SK-N-MC (cell line): ENCODE data around the gene SELENOT.
A peak's percentile ranks its signal among the peaks of the same experiment; 100 is the strongest.
"Not testable (repeated sequence)": the region's sequence is repeated elsewhere in the genome, so short reads cannot be mapped to it uniquely, and the experiment has no call there.

Experiments used
- DNase-seq: peaks from one replicate; pipeline ENCODE4 v3.0.0-alpha.2; 2011; ENCODE audit warnings: low read depth, low spot score
- H3K27ac ChIP-seq: fragments of 200-600 bp; sonication (generic); 2 replicates; pipeline ENCODE4 v1.5.1; 2016; ENCODE audit warnings: mixed run types
- H3K36me3 ChIP-seq: fragments of 200-600 bp; sonication (generic); 2 replicates; pipeline ENCODE4 v1.6.1; 2017; ENCODE audit warnings: antibody characterized with exemption, low read length, mixed read lengths; ENCODE audit not compliant: insufficient read depth
- H3K4me3 ChIP-seq: fragments of 200-600 bp; sonication (generic); 2 replicates; pipeline ENCODE4 v1.5.1; 2016
- H3K9ac ChIP-seq: fragments of 200-600 bp; sonication (generic); 2 replicates; pipeline ENCODE4 v1.8.0; 2017; ENCODE audit warnings: mixed run types, mixed read lengths; ENCODE audit not compliant: insufficient read length
- H3K9me3 ChIP-seq: fragments of 200-600 bp; sonication (generic); 2 replicates; pipeline ENCODE4 v1.6.1; 2017; ENCODE audit warnings: low read depth, mild to moderate bottlenecking, antibody characterized with exemption, low read length, moderate library complexity, mixed read lengths
- EZH2 ChIP-seq: fragments of 200-600 bp; sonication (generic); IDR thresholded peaks from one replicate; pipeline ENCODE4 v1.6.1; 2017; ENCODE audit warnings: antibody characterized with exemption
- FOXP2 ChIP-seq: optimal IDR thresholded peaks from 2 replicates; pipeline ENCODE3; 2011; ENCODE audit warnings: mild to moderate bottlenecking, moderate library complexity; ENCODE audit not compliant: insufficient read depth; ENCODE audit errors: extremely low read length, control extremely low read depth
- POLR2AphosphoS5 ChIP-seq: IDR thresholded peaks from 2 replicates; pipeline ENCODE4 v1.6.1; 2012; ENCODE audit warnings: mild to moderate bottlenecking, low read depth, low read length, borderline replicate concordance

SELENOT gene

DNA sequence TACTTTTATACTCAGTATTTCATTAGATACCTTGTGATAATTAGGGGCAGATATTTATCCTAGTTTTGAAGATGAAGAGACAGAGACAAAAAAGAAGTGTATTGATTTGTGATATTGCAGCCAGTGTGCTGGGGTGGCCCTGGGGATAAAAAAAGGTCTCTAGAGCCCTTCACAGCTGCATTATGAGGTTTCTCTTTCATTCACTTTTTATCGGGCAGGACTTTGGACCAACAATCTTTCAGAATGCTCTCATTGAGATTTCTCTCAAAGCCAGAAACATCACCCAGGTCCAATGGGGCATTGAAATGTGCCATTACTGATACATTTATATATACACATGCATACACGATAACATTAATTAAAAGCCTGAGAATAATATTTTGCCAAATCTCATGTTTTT is 20.5 kb upstream of the SELENOT start:
- no peak overlapping the region for H3K4me3 ChIP-seq
- H3K36me3 ChIP-seq: peaks cover 75% of the 10 kb centered on the region
- no peaks in the 10 kb centered on the region for H3K9me3 ChIP-seq
- DNase-seq: no peak
- H3K9ac ChIP-seq: no peak overlapping the region
- H3K27ac ChIP-seq: no peak overlapping the region
- no peak for TF ChIP-seq EZH2
- no peak for TF ChIP-seq POLR2AphosphoS5
- TF ChIP-seq FOXP2: no peak

DNA sequence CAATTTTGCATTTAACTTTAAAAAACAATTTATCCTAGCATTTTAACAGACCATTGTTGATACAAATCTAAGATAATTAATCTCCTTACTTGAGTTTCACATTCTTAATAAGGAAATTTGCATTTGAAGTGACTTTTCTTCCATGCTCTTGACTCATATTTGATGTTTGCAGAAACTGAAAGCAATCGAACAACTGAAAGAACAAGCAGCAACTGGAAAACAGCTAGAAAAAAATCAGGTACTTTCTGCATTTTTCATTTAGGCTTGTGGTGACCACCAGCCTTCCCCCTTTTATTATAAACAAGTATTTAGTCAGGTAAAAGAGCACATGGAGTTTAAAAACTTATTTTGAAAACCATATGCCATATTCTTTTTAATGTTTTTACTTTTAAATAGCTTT is 20.1 kb upstream of the SELENOT start:
- TF ChIP-seq POLR2AphosphoS5 (no peak), EZH2 (no peak), FOXP2 (no peak)
- no peak overlapping the region for H3K27ac ChIP-seq
- peaks cover 72% of the 10 kb centered on the region for H3K36me3 ChIP-seq
- DNase-seq: no peak
- no peaks in the 10 kb centered on the region for H3K9me3 ChIP-seq
- no peak overlapping the region for H3K9ac ChIP-seq
- H3K4me3 ChIP-seq: no peak overlapping the region

DNA sequence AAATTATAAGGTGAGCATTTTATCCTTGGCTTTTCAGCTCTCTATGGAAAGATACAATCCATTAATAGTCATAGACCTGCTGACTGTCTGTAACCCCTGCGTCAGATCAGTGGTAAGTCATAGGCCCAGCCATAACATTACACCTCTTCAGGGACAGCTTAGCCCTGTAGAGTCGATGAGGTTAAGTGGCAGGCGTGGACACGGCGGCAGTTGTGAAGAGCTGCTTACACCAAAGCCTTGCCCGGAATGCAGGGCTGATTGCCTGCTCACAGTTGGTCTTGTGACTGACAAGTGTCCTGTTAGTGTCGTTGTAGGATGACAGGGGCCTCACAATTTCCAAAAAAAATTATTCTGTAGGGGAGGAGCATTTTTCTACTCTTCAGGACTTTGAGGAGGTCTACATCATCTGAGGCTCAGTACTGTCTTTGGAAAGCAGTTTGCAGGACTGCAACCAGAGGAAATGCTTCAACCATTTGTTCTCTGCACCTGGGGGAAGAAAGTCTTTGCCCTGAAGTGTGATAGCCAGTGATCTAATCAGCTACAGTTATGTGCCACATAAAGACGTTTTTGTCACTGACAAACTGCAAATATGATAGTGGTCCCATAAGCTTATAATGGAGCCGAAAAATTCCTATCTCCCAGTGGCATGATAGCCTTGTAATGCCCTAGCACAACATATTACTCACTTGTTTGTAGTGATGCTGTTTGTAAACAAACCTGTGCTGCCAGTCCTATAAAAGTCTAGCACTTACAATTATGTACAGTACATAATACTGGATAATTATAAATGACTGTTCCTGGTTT is 14.9 kb upstream of the SELENOT start:
- TF ChIP-seq EZH2: no peak
- TF ChIP-seq FOXP2: no peak
- TF ChIP-seq POLR2AphosphoS5: no peak
- Histone ChIP-seq H3K27ac (no peak overlapping the region), H3K36me3 (peaks cover 36% of the 10 kb centered on the region), H3K4me3 (no peak overlapping the region), H3K9me3 (no peaks in the 10 kb centered on the region), H3K9ac (no peak overlapping the region)
- no peak for DNase-seq

DNA sequence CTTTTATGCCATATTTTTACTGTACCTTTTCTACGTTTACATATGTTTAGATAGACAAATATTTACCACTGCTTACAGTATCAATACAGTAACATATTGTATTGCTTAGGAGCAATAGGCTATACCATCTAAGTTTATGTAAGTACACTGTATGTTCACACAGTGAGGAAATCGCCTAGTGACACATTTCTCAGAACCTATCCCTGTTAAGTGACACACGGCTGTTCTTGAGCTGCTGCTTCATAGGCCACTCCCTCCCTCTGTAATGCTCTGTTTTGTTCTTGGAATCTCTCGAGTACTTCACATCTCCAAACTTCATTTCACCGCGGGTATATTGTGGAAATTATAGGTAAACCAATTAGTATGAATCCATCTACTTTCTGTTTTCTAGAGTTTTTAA is 13.4 kb upstream of the SELENOT start:
- Histone ChIP-seq H3K36me3 (peaks cover 20% of the 10 kb centered on the region), H3K9ac (no peak overlapping the region), H3K4me3 (no peak overlapping the region), H3K27ac (no peak overlapping the region), H3K9me3 (no peaks in the 10 kb centered on the region)
- TF ChIP-seq POLR2AphosphoS5 (no peak), EZH2 (no peak), FOXP2 (no peak)
- no peak for DNase-seq

DNA sequence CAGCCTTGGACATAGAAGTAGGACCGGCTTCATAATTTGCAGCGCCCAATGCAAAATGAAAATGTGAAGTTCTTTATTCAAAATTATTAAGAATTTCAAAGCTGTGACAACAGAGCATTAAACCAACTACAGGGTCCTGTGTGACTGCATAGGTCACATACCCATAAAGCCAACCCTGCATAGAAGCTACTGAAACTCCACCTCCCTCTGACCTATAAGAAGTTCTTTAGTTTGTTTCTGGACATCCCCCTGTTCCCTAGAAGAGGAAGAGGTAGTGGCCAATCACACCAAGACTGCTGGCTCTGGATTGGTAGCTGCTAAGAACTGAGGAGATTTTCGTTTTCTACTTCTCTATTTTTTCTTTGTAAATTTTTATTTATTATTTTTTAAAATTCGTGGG is 9.0 kb upstream of the SELENOT start:
- Histone ChIP-seq H3K4me3 (no peak overlapping the region), H3K27ac (no peak overlapping the region), H3K9ac (no peak overlapping the region), H3K36me3 (no peaks in the 10 kb centered on the region), H3K9me3 (no peaks in the 10 kb centered on the region)
- no peak for DNase-seq
- TF ChIP-seq FOXP2 (no peak), POLR2AphosphoS5 (no peak)

DNA sequence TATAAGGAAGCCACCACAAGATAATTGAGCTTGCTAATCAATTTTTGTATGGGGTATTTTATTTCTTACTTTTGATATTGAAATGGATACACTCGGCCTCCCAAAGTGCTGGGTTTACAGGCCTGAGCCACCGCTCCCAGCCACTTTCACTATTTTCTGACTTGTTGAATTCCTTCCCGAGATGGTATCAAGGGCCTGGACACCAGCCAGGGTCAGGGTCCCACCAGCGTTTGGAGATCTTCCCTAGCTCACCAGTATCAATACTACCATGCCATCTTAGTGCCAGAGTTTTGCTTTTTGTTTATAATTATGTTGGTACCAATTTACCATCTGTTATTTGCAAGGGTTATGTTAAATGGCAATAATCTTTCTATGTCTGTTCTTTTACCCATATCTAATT is 5.5 kb upstream of the SELENOT start:
- Histone ChIP-seq H3K9me3 (no peaks in the 10 kb centered on the region), H3K36me3 (no peaks in the 10 kb centered on the region), H3K27ac (no peak overlapping the region), H3K4me3 (no peak overlapping the region), H3K9ac (no peak overlapping the region)
- DNase-seq: no peak
- TF ChIP-seq FOXP2 (no peak), EZH2 (no peak), POLR2AphosphoS5 (no peak)

DNA sequence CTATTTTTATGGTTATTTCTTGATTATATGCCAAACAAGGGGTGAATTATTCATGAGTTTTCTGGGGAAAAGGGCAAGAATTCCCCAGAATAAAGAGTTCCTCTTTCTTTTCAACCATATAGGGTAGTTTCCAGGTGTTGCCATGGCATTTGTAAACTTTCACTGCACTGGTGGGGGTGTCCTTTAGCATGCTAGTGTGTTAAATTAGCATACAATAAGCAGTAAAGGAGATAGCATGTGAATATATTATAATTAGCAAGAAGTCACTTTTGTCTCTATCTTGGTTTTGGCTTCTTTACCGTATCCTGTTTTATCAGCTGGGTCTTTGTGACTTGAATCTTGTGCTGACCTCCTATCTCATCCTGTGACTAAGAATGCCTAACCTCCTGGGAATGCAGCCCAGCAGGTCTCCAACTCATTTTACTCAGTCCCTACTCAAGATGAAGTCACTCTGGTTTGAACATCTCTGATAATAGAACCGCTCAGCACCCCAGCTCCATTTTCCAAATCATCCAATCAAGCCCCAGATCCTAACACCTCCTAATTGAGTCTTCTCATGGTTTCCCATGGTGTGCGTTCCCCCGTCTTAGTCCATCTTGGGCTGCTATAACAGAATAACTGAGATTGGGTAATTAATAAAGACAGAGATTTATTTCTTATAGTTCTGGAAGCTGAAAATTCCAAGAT is 3.4 kb upstream of the SELENOT start:
- no peak for DNase-seq
- H3K27ac ChIP-seq: 0 out of 2 replicates have a peak overlapping the region, but pooled peaks have one; percentile 18

DNA sequence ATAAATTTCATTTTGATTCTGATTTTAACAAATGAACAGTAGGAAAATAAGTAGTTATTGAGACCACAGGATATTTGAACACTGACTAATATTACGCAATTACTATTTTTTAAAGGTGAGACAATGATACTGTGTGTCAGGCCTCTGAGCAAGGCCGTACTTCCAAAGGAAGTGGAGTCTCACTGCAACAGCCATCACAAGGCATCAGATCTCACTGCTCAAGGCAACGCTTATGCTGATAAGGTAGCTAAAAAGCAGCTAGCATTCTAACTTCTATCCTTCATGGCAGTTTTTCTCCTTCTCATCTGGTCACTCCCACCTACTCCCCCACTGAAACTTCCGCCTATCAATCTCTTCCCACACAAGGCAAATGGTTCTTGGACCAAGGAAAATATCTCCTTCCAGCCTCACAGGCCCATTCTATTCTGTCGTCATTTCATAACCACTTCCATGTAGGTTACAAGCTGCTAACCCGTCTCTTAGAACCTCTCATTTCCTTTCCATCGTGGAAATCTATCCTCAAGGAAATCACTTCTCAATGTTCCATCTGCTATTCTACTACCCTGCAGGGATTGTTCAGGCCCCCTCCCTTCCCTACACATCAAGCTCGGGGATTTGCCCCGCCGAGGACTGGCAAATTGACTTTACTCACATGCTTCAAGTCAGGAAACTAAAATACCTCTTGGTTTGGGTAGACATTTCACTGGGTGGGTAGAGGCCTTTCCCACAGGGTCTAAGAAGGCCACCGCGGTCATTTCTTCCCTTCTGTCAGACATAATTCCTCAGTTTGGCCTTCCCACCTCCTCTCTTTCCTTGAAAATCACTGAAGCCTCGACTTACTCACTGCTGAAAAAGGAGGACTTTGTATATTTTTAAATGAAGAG is 2.2 kb upstream of the SELENOT start:
- DNase-seq, H3K4me3 ChIP-seq, H3K9ac ChIP-seq, H3K27ac ChIP-seq, H3K9me3 ChIP-seq: not testable (repeated sequence)
- peaks cover 10% of the 10 kb centered on the region for H3K36me3 ChIP-seq

More for the DNA sequence above, 3.4 kb upstream of the SELENOT start:
- no peak for TF ChIP-seq POLR2AphosphoS5
- no peak for TF ChIP-seq EZH2
- no peak for TF ChIP-seq FOXP2
- Histone ChIP-seq H3K9me3 (no peaks in the 10 kb centered on the region), H3K9ac (no peak overlapping the region), H3K4me3 (no peak overlapping the region), H3K36me3 (no peaks in the 10 kb centered on the region)
